Dermis microvascular lymphatic vessel endothelial cell (primary cell): ENCODE measurements around the gene PLPP1. TPM values are rescaled to one million over a fixed set of nuclear protein-coding genes. Genes with fewer than 3 reads are reported as not detected.

Experiments
- DNase-seq, 2 donors: peaks; one replicate each; pipeline versions ENCODE4 v3.0.0 to v3.0.0-alpha.2; 2010; ENCODE audit warnings: low read depth in 2 of 2
- total RNA-seq: library from RNA; depleted of rRNA; stranded (reverse); fragments of >200 nt; gene quantifications from 2 replicates; pipeline ENCODE4 v1.2.1, GENCODE V29; 2014

PLPP1 gene
- total RNA-seq, result 181 and 391 TPM in 2 replicates

DNA sequence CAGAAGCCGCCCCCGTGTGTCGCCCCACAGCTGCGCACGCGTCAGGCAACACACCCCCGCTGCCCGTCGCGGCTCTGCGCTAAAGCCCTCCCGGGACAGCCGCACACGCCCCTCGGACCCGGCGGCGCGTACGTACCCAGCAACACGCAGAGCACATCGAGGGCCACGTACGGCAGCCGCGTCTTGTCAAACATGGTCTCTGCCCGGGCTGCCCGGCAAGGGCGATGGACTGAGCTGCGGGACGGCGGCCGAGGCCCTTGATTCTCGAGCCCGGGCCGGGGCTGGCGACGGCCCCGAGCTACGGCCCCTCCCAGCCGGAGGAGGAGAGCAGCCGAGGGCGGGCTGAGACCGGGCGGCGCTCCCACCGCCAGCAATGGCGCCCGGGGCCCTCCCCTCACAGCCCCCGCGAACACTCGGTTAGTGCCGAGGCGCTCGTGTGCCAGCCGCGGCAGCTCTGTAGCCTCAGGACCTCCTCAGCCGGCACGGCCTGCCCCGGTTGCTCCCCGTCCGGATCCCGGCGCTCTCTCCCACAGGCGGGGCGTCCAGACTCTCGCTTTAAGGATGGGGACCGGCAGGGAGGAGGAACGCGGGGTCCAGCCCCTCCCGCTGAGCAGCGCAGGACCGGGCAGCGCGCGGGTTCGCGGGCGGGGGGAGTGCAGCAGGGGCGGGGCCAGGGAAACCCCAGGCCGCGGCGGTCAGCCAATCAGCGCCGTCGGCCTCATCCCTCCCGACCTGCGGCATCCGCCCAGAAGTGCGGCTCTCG lies at the start of gene PLPP1:
Gene PLPP1, minus strand, starts transcription at position 529 of the 763 bp plus-strand sequence. Its CDS starts 335 bp downstream, at position 194.
- peak; percentile 75 to 93 for DNase-seq

DNA sequence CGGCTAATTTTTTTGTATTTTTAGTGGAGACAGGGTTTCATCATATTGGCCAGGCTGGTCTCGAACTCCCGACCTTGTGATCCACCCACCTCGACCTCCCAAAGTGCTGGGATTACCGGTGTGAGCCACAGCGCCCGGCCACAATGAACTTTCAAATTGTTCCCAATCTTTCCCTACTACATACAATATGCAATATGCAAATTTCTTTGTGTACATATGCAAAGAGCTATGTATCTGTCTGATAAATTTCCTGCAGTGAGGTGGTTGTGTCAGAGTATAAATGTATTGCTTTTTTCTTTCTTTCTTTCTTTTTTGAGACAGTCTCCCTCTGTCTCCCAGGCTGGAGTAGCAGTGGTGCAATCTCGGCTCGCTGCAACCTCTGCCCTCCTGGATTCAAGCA lies 48.8 kb upstream of the PLPP1 start:
- DNase-seq, result no peak

DNA sequence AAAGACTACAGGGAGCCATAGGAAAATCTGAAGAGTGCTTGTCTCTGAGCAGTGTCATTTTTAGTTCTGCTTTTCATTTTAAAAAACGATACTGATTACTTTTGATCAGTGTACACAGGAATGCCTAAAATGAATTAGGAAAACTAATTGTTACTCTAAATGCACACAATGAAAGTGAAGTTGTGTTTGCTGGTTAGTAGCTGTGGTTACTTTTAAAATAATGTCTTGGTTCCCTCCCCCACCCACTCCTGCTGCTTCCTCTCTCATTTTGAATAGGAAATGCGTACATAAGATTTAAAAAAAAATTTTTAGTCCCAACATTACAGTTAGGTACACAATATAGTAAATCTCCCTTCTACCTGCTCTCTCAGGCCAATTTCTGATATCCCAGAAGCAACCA lies 47.5 kb upstream of the PLPP1 start:
- DNase-seq, result no peak

DNA sequence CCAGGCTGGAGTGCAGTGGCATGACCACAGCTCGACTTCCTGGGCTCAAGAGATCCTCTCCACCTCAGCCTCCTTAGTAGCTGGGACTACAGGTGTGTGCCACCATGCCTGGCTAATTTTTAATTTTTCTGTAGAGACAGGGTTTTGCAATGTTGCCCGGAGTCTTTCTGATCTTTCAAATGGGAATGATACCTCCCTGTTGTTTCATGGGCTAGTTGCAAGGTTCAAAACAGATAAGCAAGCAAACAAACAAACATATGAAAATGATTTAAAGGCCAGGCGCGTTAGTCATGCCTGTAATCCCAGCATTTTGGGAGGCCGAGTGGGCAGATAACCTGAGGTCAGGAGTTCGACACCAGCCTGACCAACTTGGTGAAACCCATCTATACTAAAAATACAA lies 45.3 kb upstream of the PLPP1 start:
- DNase-seq, result no peak

DNA sequence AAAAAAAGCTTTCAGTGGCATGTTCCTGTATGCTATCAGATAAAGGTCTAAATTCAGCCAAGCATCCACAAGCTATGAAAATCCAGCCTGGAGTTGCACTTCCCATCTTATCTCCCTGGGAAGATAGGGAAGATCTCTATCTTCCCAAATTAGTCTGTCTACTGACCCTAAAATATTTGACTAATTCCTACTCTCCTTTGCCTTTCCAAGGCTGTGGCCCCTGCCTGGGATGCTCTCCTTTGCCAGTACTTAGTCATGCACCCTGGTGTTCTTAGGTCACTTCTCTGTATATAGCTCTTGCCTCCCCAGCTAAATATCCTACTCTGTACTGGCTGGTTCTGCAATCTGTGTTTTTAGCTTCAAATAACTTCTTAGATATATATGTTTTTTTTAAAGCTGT lies 44.0 kb upstream of the PLPP1 start:
- DNase-seq, result no peak

DNA sequence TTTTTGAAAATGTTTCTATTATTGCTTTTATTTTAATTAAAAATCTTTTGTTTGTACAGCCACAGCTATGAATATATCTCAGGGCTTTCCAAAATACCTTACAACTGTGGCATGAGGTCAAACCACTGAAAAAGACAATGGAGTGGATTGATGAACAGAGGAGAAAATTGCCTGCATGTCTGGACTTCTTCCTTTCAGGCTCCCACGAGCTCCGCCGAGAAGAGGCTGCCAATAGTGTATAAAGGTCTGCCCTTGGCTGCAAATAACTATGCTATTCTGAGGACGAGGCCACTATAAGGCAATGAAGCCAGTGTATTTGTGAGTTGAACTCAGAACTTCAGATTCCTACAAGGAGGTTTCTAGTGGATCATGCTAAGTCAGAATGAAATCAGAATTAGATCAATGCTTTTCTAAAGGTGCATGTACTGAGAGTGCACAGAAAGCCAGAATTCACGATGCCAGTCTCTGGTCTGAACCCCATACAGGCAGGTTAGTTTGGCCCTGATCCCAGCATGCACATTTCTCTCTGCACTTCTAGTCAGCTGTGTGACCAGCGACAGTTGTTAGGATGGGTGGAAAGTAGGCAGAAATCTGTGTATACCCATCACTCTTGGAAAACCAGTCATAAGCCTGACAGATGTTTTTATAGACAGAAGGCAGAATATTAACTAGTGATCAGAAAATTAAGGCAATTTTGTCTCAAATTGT lies 42.7 kb upstream of the PLPP1 start:
- DNase-seq, result peak; percentile 54 to 83

DNA sequence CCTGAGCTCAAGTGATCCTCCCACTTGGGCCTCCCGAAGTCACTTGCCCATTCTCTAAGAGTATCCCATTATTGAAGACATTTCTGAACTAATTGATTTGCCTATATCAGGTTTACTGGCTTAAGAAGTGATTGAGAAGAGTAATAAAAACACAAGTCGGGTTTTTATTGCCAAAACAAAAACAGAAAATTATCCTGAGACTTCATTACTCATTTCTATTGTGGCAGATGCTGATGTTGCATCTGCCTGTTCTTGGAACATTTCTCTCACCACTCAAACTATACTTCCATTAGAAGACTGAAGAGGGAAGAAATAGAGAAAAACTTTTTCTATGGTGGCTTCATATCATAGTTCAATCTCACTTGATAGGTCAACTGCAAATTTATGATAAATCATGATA lies 41.9 kb upstream of the PLPP1 start:
- DNase-seq, result no peak

DNA sequence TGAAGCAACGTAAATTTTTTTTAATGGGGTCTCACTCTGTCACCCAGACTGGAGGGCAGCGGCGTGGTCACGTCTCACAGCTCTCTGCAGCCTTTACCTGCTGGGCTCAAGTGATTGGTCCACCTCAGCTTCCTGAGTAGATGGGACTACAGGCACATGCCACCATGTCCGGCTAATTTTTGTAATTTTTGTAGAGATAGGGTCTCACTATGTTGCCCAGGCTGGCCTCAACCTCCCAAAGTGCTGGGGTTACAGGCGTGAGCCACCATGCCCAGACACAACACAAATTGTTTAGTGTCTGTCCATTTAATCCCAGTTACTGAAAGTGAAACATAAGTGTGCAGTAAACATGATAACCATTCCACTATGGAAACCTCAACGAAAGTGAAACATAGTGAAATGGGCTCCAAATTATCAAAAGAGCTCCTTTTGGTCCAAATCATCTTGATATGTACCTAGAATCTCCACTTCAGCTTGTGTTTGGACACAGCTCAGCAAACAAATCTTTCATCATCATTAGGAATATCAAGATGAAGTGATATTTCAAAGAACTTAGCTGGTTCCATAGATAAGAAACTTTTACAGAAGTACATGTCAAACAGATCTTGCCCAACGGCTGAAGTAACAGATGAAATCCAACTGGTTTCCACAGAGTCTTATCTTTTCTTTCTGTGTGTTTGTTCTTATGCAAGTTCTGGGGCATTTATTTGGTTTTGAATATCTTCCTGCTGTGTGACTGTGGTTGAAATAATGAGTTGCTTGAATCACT lies 41.2 kb upstream of the PLPP1 start:
- no peak for DNase-seq

DNA sequence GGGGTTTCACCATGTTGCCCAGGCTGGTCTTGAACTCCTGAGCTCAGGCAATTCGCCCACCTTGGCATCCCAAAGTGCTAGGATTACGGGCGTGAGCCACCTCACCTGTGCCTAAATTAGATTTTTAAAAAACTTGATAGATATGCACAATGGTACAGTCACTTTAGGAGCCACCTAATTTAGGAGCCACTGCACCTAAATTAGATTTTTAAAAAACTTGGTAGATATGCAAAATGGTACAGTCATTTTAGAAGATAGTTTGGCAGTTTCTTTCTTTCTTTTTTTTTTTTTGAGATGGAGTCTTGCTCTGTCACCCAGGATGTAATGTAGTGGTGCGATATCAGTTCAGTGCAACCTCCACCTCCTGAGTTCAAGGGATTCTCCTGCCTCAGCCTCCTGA lies 37.8 kb upstream of the PLPP1 start:
- DNase-seq, result no peak

DNA sequence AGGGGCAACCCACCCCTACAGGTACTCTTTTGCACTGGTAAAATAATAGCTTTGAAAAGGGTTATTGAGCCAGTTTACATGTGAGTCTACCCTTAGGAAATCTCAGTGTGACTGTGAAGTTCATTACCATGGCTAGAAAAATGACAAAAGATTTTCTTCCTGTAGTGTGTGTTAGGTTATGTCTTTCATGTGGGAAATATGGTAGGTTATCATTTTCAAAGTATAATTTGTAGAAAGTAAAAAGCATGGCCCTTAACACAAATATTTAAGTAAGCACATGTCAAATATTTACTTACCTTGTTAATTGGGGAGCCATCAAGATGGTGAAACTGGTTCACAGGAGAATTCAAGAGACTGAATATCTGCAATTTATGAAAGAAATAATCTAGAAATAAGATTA lies 37.3 kb upstream of the PLPP1 start:
- DNase-seq, result no peak

DNA sequence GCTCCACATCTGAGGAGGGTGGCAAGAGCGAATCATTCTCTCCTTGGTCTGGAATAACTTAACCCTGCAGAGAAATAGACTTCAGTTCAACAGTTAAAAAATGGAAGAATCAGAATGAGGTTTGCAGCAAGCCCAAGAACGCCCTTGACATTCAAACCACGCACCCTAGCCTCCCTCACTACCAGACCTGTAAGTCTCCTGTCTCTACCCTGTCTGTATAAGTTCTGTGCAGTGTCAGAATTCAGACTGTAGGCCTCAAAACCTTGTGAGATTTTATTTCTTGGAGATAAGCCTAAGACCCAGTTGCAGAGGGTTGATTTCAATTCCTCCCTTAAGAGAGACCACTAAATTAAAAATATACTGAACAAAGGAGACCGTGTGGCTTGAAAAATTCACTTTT lies 35.8 kb upstream of the PLPP1 start:
- DNase-seq, result no peak

DNA sequence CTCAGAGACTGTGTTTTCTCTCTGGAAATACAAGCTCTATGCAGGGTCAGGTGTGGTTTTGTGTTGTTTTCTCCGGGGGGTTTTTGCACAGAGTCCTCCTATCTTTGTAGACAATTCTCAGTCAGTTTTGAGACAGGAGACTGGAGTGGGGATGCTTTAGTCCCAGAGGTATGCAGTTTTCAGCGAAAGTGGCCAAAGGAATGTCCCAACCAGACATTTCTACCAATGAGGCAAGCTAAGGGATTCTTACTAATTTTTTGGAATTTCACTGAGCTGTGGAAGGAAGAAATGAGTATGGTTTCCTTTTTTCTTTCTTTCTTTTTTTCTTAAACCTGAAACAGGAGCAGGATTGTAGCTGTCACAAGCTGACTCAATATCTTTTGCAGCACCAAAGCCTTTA lies 35.3 kb upstream of the PLPP1 start:
- DNase-seq, result no peak

DNA sequence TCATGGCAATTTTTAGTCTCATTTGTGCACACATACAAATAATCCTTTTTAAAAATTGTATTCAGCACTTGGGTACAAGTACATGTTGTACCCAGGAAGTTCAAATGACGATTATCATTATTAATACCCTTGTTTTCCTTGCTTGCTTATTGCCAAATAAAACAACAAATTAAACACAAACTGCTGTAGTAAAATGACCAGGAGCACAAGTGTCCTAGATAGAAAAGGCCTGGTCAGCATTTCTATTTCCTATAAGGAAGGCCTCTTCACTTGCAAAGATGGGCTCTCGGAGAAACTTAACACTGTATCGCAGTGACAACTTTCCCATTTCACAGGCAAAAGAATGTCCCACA lies 34.7 kb upstream of the PLPP1 start:
- no peak for DNase-seq

DNA sequence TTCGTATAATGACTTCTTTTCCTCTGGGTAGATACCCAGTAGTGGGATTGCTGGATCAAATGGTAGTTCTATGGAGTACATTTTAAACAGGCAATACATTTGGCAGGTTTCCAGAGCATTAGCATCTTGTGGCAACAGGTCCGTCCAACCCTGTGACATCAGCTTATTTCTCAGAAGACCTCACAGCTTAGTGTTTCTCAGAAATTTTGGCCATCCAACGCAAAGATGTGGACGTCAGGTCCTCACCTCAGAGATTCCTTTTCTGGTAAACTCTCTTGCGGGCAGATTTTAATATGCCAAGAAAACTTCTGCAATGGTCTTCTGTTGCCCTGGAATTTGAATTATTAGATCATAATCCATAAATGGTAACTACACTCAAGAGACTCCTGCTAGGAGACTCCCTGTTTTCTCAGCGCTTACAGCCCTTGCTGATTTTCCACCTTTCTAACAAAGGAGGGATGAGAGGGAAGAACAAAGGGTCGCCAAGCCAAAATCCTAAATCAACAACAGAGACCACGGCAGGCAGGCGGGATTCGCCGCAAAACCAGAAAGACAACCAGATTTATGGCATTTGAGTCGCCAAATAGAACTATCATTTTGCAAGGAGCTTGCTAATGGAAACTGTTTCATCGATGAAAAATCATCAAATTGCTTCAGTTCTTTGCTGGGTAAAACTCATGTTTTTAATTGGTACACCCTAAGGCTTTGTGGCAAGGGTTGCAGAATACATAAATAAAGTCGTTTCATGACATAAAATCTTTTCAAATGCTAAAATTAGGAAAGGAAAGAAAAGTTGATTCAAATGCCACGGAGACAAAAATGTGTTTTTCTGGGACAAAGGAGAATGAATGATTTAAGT lies 34.1 kb upstream of the PLPP1 start:
- no peak for DNase-seq

DNA sequence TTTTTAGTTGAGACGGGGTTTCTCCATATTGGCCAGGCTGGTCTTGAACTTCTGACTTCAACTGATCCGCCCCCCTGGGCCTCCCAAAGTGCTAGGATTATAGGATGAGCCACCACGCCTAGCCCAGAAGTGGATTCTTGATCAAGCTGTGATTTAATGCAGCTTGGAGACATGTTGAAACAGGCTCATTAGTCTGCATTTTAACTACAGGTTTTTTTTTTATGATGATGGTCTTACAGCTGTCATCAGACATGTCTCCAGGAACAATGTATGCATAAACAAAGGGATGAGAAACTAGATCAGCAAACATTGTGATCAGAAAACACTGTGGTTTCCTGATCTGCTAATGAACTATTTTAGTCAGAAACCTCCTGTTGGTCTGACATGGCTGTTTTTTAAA lies 30.0 kb upstream of the PLPP1 start:
- DNase-seq, result peak in 1 of 2 donors; percentile 17

DNA sequence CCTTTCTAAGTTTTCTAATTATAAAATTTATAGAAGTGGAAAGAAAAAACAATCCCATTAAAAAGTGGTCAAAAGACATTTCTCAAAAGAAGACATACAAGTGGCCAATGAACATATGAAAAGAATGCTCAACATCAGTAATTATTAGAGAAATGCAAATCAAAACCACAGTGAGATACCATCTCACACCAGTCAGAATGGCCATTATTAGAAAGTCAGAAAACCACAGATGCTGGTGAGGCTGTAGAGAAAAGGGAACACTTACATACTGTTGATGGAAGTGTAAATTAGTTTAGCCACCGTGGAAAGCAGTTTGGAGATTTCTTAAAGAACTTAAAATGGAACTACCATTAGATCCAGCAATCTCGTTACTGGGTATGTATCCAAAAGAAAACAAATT lies 23.7 kb upstream of the PLPP1 start:
- no peak for DNase-seq

DNA sequence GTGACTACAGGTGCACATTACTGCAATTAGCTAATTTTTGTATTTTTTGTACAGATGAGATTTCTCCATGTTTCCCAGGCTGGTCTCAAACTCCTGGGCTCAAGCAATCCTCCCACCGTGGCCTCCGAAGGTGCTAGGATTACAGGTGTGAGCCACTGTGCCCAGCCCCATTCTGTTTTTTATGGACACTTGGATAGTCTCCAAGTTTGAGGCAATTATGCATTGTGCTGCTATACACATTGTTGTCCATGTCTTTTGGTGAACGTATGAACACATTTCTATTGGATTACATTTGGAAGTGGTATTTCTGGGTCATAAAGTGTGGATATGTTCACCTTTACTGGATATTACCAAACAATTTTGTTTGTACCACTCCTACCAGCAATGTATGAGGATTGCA lies 22.4 kb upstream of the PLPP1 start:
- DNase-seq, result no peak

DNA sequence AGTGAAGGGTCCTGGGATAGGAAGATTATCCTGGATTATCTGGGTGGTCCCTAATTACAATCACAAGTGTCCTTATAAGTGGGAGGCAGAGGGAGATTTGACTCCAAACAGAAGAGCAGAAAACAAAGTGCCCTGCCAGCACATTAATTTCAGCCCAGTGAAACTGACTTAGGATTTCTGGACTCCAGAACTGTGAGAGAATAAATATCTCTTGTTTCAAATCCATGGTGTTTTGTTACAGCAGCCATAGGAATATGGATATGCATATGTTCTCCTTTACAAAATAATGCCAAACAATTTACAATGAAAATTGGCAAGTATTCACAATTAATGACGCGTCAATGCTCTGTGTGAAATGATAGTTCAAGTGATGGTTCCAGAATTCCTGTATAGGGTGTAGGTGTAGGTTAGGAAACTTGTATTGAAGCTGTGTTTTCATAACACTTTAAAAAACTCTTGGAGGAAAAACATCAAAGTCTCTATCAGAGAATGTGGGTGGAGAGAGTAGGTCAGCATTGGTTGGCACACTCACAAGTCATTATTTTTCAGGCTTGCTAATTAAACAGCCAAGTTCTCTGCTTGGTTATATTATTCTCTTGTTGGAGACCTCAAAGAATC lies 19.9 kb upstream of the PLPP1 start:
- DNase-seq, result no peak

DNA sequence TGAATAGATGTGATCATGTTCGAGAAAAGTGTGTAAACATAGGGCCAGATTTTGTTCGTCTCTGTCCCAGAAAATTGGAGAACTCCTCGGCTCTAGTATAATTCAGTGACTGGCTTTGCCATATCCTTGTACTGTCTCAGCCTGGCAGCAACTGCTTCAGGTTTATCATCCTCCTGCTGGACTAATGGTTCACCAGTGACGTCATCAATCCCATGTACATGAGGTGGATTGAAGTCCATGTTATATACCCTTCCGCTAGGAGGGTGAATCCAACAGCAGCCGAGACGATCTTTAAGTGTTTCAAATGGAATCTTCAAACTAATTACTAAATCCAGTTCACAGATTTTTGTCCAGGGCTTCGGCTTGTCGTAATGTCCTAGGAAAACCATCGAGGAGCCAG lies 17.1 kb upstream of the PLPP1 start:
- DNase-seq, result no peak

DNA sequence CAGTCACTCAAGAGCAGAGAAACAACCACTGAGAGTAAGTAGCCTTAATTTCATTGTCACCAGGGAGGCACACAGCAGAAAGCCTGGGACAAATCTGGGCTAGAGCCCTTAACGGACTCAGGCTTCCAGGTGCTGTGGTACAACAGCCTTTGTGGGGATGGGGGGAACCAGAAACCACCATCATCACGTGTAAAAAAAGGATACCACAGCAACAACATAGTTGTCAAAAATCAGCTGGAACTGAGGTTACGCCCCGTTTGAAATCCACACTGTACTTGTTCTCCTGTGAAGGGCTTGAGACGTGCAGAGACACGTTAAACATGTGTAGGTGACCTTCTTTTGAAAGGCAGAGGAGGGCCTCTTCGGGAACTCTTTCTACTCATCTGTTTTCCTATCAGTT lies 16.6 kb upstream of the PLPP1 start:
- no peak for DNase-seq

DNA sequence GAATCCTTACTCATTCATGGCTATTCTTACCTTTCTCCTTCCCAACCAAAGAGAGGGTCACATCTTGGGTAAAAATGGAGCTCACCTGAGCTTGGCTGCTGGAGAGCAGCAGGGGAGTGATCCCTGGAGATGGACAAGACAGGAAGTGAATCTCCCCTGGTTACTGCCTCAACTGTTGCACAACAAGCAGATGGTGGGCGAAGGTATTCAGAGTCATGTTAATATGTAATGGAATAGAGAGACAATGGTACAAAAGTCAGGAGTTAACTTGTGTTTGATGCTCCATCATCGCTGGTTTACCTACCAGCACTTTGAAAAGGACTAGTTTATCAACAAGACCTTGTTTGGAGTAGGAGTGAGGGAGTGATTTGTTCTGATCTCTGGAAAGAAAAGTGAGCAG lies 13.0 kb upstream of the PLPP1 start:
- no peak for DNase-seq
